Tongue (tissue), 2 donors: ENCODE results near the gene SYNDIG1. TPM values are rescaled to one million over a fixed set of nuclear protein-coding genes. Genes with fewer than 3 reads are reported as not detected.
"Not testable (repeated sequence)": the region's sequence is repeated elsewhere in the genome, so short reads cannot be mapped to it uniquely, and the experiment has no call there.

Source experiments
- DNase-seq: peaks from one replicate; pipeline ENCODE4 v3.0.0-alpha.2; 2015
- total RNA-seq: library from RNA; depleted of rRNA; stranded (reverse); fragments of >200 nt; gene quantifications from one replicate; pipeline ENCODE4 v1.2.3, GENCODE V29; 2014

The SYNDIG1 gene
- total RNA-seq, 1 donor from 2014 or later: 8.6 TPM

DNA sequence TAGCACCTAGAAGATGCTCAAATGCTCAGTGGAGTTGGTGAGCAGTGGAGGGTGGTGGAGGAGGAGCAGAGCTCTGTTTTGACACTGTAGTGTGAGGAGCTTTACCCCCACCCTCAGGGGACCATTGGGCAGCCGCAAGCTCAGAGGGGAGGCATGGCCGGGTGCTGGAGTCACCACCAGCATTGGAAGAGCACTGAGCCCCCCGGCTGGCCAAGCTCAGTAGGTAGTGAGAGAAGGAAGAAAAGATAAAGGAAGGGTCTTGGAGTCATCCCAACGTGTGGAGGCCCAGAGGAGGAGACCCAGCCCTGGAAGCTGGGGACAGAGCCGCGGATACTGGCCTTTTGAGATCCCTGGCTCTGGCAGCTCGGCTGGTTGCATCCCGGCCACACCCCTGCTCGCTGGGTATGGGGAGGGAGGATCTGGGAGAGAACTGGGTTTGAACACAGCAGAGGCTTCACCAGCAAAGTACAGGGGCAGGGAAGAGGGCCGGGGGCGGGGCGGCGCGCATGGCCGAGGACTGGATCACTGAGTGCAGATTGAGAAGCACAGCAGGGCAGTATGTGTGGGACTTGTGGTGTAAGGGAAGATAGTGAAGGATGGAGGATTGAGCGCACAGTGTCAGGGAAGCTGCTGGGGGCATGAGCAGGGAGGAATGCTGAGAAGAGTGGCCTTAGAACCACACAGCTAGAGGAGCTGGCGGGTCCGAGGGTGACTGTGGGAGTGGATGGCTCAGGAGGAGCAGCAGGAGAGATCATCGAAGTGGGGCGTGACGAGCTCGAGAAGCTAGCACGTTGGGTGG, 24.4 kb downstream of the SYNDIG1 start:
- no peak for DNase-seq

DNA sequence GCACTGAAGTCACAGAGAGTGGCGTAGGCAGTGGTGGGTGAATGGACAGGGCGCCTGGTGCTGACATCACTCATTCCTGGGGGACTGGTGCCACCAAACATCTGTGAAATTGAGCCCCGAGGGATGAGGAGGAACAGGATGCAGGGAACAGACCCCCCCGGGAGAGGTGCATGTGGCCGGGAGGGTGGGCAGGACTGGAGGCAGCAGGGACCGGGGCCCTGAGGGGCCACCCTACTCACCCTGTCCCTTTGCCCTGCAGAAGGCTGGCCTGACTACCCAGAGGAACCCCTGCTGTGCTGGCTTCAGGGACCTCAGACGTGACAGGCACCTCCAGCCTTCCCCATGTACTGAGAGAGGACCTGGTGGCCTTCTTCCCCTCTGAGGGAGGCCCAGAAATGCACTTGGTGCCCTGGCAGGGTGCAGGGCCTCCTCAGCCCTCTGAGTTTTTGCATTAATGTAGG, 25.1 kb downstream of the SYNDIG1 start:
- no peak for DNase-seq

DNA sequence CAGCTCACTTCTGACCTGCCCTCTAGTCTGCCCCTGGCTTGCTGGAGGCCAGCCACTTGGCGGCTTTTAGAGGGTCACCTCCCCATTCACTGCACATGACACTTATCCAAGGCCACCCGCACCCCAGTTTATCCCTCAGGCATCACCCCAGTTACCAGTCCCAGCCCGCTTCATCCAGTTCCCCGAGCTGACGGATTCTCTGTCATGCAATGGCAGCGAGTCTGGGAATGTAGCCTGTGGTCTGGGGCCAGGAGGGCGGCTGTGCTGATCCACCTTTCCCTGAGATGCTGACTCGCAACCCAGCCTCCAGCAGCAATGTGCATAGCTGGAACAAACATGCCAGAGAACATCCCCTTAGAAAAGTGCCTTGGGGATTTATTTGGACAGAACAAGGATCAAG, 25.8 kb downstream of the SYNDIG1 start:
- DNase-seq: no peak

DNA sequence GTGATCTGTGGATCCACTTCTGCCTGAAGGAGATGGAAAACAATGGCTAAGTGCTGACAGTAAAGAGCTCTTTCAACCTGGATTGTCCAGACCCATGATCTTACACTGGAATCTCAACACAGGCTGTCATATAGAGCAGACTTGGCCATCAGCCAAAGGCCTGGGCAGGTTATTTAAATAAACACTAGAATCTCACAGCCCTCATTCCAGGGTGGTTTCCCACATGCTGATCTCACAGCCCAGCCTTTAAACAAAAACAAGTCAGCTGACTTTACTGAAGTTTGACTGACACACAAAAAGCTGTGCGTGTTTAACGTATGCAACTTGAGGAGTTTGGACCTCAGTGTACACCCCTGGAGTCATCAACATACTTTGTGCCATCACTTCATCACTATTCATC, 28.4 kb downstream of the SYNDIG1 start:
- DNase-seq: peak; percentile 71

DNA sequence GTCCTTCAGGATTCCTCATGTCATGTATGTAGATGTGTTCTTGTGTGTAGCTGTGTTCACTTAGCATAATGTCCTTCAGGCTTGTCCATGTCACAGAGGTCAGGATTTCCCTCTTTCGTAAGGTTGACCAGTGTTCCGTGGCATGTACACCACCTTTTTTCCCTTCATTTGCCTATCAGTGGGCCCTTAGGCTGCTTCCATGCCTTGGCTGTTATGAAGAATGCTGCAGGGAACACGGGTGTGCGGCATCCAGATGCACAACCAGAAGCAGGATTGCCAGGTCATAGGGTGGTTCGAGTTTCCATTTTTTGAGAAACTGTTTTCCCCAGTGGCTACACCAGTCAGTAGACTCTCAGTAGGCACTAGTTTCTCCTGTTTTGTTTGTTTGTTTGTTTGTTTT, 29.2 kb downstream of the SYNDIG1 start:
- DNase-seq: no peak

- DNase-seq: no peak
These were observed 30.0 kb downstream of the SYNDIG1 start for GRCh38 chr20:24499472-24499871.

- DNase-seq: peak; percentile 28
These were observed 32.5 kb downstream of the SYNDIG1 start for GRCh38 chr20:24501764-24502556.

GRCh38 chr20:24502661-24503060, 33.2 kb downstream of the SYNDIG1 start:
- no peak for DNase-seq

DNA sequence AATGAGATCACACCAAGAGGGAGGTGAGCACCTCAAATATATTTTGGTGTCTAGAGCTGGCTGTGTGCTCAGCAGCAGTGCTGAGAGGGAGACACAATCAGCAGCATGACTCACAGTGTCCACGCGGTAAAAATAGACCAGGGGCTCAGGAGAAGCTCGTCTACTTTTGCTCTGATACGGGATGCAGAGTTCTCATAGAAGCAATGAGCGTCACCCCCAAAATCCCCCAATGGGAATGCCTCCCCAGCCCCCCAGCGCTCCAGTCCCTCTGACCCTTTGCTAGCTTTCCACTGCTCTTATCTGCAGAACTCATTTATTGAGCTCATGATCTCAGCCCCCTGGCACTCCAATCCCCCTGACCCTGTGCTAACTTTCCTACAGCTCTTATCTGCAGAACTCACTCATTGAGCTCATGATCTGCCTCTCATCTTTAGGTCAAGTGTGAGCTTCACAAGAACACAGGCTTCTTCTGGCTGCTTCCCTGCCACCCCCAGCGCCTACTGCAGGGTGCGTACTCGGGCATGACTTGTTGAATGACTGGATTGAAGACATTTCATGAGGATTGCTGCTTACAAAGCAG, 34.0 kb downstream of the SYNDIG1 start:
- DNase-seq: peak; percentile 55

GRCh38 chr20:24504331-24505285, 35.2 kb downstream of the SYNDIG1 start:
- no peak for DNase-seq

GRCh38 chr20:24506146-24506545, 36.7 kb downstream of the SYNDIG1 start:
- no peak for DNase-seq

GRCh38 chr20:24506696-24507095, 37.3 kb downstream of the SYNDIG1 start:
- no peak for DNase-seq

- no peak for DNase-seq
These were observed 37.9 kb downstream of the SYNDIG1 start for GRCh38 chr20:24507182-24507853.

GRCh38 chr20:24512441-24512840, 43.0 kb downstream of the SYNDIG1 start:
- DNase-seq: not testable (repeated sequence)

DNA sequence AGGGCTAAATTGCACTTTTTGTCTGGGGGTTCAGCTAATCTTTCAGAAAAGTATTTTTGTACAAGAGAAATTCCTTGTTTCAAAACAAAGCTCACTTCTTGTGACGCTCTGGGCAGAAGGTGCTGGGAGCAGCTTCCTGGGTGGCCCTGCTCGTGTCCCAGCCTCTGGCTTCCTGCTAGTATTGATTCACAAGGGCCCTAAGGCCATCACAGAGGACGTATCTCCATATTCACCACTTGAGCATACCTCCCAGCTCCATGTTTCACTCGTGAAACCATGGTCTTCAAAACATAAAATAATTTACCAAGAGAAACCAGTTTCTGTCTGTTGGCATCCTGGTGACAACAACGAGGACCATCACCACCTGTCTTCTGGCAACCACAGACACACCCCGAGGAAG, 49.1 kb downstream of the SYNDIG1 start:
- no peak for DNase-seq

DNA sequence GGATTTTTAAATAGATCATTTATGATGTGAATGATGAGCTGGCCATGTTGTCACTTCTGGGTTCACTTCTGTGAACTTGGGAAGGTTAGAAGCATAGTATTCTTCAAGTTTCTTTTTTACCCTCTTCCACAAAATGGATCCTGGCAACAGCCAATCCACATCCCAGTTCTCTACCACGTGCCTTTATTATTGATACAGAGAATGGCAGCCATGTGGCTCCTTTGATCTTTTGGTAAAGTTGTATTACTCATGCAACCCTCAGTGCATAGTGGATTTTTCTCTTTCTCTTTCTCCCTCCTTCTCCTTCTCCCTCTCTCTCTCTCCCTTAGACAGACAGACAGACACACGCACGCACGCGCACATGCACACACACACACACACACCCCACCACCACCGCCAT, 50.0 kb downstream of the SYNDIG1 start:
- DNase-seq: no peak

GRCh38 chr20:24521032-24521431, 51.6 kb downstream of the SYNDIG1 start:
- DNase-seq: no peak

DNA sequence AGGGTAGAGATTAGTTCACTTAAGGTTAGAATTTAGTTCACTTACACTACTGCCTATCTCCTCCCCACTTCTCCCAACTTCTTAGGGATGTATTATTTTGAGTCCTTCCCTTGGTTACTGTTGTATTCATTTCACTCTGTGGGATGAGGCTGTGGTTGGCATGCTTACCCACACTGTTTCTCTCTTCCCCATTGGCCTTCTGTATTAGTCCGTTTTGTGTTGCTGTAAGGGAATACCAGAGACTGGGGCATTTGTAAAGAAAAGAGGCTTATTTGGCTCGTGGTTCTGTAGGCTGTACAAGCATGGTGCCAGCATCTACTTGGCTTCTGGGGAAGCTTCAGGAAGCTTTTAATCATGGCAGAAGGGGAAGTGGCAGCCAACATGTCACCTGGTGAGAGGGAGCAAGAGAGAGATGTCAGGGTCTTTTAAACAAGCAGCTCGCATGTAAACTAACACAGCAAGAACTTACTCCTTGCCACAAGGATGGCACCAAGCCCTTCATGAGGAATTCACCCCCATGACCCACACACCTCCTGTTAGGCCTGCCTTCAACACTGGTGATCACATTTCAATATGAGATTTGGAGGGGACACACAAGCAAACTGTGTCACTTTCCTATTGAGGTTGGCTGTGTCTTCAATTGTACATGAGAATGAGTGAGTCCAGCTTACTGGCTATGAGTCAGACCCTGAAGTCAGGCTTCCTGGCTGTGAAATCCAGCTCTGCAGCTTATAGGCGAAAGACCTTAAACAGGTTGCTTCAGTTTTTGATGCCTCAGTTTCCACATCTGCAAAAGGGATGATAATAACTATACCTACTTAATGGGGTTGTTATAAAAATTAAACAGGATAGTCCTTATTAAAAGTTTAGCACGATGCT, 53.3 kb downstream of the SYNDIG1 start:
- no peak for DNase-seq

DNA sequence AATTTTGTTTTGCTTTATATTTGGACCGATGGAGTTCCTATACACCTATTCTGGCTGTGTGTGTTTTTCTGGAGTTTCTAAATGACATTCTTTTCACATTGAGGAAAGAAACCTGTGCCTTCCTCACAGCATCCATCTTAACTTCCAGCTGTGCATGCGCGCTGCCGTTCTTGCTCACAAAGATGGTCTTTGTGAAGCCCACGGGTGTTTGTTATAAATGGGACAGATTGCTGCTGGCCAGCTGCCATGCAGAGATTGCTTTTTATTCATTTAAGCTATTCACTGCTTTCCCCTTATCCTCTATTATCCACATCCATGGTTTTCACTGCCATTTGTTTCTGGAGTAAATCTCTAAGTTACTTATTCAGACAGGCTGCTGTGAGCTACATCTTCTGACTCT, 54.2 kb downstream of the SYNDIG1 start:
- DNase-seq: peak; percentile 40
